ENCODE measurements around the gene FSTL4.

Gene FSTL4

GRCh38 chr5:133251296-133252132 is 360.8 kb downstream of the FSTL4 start:
- no peak for DNase-seq

GRCh38 chr5:133250527-133250926 is 361.8 kb downstream of the FSTL4 start:
- no peak for DNase-seq

GRCh38 chr5:133249593-133249992 is 362.7 kb downstream of the FSTL4 start:
- no peak for DNase-seq

GRCh38 chr5:133247881-133248624 is 364.3 kb downstream of the FSTL4 start:
- DNase-seq: no peak

- DNase-seq: no peak
Observed at GRCh38 chr5:133247151-133247709, 365.1 kb downstream of the FSTL4 start.

GRCh38 chr5:133246376-133247150 is 365.8 kb downstream of the FSTL4 start:
- DNase-seq: no peak

GRCh38 chr5:133246053-133246370 is 366.3 kb downstream of the FSTL4 start:
- no peak for DNase-seq

- DNase-seq: no peak
Observed at GRCh38 chr5:133245191-133246052, 366.9 kb downstream of the FSTL4 start.

GRCh38 chr5:133244242-133244641 is 368.1 kb downstream of the FSTL4 start:
- no peak for DNase-seq

GRCh38 chr5:133243196-133243595 is 369.1 kb downstream of the FSTL4 start:
- DNase-seq: no peak

- no peak for DNase-seq
Observed at GRCh38 chr5:133242221-133242835, 370.0 kb downstream of the FSTL4 start.

- DNase-seq: no peak
Observed at GRCh38 chr5:133241179-133242092, 370.9 kb downstream of the FSTL4 start.

GRCh38 chr5:133240425-133241091 is 371.8 kb downstream of the FSTL4 start:
- no peak for DNase-seq

GRCh38 chr5:133238426-133239205 is 373.7 kb downstream of the FSTL4 start:
- no peak for DNase-seq

GRCh38 chr5:133236976-133237375 is 375.4 kb downstream of the FSTL4 start:
- no peak for DNase-seq

- DNase-seq: no peak
Observed at GRCh38 chr5:133236541-133236951, 375.8 kb downstream of the FSTL4 start.

GRCh38 chr5:133235696-133236426 is 376.5 kb downstream of the FSTL4 start:
- DNase-seq: no peak

GRCh38 chr5:133234911-133235310 is 377.4 kb downstream of the FSTL4 start:
- no peak for DNase-seq

Measured in cortex of kidney (tissue), 1 donor.